IMR-90 (cell line): ENCODE measurements around the gene CBY1. TPM values are rescaled to one million over a fixed set of nuclear protein-coding genes. Genes with fewer than 3 reads are reported as not detected.

Experiments
- ATAC-seq: fragments of 200-7000 bp; cut with Tn5 transposase; 2 replicates; pipeline ENCODE4 v1.9.1; 2020; ENCODE audit warnings: low read depth, mild to moderate bottlenecking, moderate library complexity
- BruUV-seq: library from RNA; stranded (reverse); fragments of 400-500 nt; replicated peaks from 2 replicates; lab custom pipeline; 2021; lab: Mats Ljungman, UMichigan
- CTCF ChIA-PET: fragments of 300-600 bp; formaldehyde crosslinking; extraction: SDS; loops from one replicate; lab custom pipeline; 2021; ENCODE audit warnings: antibody characterized with exemption; lab: Yijun Ruan, JAX
- POLR2A ChIA-PET: fragments of 300-600 bp; sonication (Branson Sonifier 250); formaldehyde crosslinking; loops from one replicate; lab custom pipeline; 2022; ENCODE audit warnings: antibody characterized with exemption; ENCODE audit not compliant: unreplicated experiment; lab: Charles Lee
- DNase-seq: peaks from one replicate; pipeline ENCODE4 v3.0.0; 2013
- H2AFZ ChIP-seq: replicated peaks from 2 replicates; pipeline ENCODE3; 2013; ENCODE audit warnings: low read length, mild to moderate bottlenecking; ENCODE audit not compliant: poor library complexity
- H2AK5ac ChIP-seq: 2 replicates; pipeline ENCODE4 v1.6.1; 2013; ENCODE audit warnings: low read depth, low read length, inconsistent platforms
- H2AK9ac ChIP-seq: replicated peaks from 2 replicates; pipeline ENCODE3; 2013; ENCODE audit warnings: mild to moderate bottlenecking, low read depth, low read length, moderate library complexity; ENCODE audit not compliant: poor library complexity
- H2BK120ac ChIP-seq: 2 replicates; pipeline ENCODE4 v1.6.1; 2013; ENCODE audit warnings: low read depth, low read length, inconsistent platforms
- H2BK15ac ChIP-seq: 3 replicates; pipeline ENCODE4 v1.6.1; 2013; ENCODE audit warnings: low read depth, low read length, inconsistent platforms
- H2BK20ac ChIP-seq: 2 replicates; pipeline ENCODE4 v1.6.1; 2013; ENCODE audit warnings: low read depth, mild to moderate bottlenecking, inconsistent platforms, low read length, moderate library complexity
- H2BK5ac ChIP-seq: 2 replicates; pipeline ENCODE4 v1.6.1; 2013; ENCODE audit warnings: mild to moderate bottlenecking, low read depth, low read length, inconsistent platforms; ENCODE audit not compliant: poor library complexity, severe bottlenecking
- H3K14ac ChIP-seq: replicated peaks from 2 replicates; pipeline ENCODE4 v1.6.1; 2013; ENCODE audit warnings: low read depth, low read length, inconsistent platforms
- H3K18ac ChIP-seq: 2 replicates; pipeline ENCODE4 v1.6.1; 2013; ENCODE audit warnings: low read depth, low read length, control low read depth
- H3K23ac ChIP-seq: 2 replicates; pipeline ENCODE4 v1.6.1; 2013; ENCODE audit warnings: low read depth, low read length, inconsistent platforms
- H3K27ac ChIP-seq: 2 replicates; pipeline ENCODE4 v1.5.1; 2013; ENCODE audit warnings: mild to moderate bottlenecking, control low read depth, low read length; ENCODE audit not compliant: insufficient read depth
- H3K27me3 ChIP-seq: 2 replicates; pipeline ENCODE4 v1.6.1; 2013; ENCODE audit warnings: low read length; ENCODE audit not compliant: control insufficient read depth, insufficient read depth
- H3K36me3 ChIP-seq: 2 replicates; pipeline ENCODE4 v1.6.1; 2013; ENCODE audit warnings: low read length, mixed read lengths; ENCODE audit not compliant: control insufficient read depth, insufficient read depth
- H3K4ac ChIP-seq: 2 replicates; pipeline ENCODE4 v1.6.1; 2013; ENCODE audit warnings: low read depth, low read length, inconsistent platforms
- H3K4me1 ChIP-seq: 2 replicates; pipeline ENCODE4 v1.6.1; 2013; ENCODE audit warnings: low read length, mixed read lengths; ENCODE audit not compliant: control insufficient read depth, insufficient read depth
- H3K4me2 ChIP-seq: 2 replicates; pipeline ENCODE4 v1.6.1; 2013; ENCODE audit warnings: low read depth, mild to moderate bottlenecking, control low read depth, low read length, moderate library complexity
- H3K4me3 ChIP-seq: 2 replicates; pipeline ENCODE4 v1.5.1; 2013; ENCODE audit warnings: low read depth, mild to moderate bottlenecking, control low read depth, low read length, moderate library complexity; ENCODE audit not compliant: insufficient read depth
- H3K56ac ChIP-seq: 2 replicates; pipeline ENCODE4 v1.6.1; 2013; ENCODE audit warnings: low read length, inconsistent platforms; ENCODE audit not compliant: insufficient read depth; ENCODE audit errors: extremely low read depth
- H3K79me1 ChIP-seq, 2 experiments: 2 replicates each; pipeline ENCODE4 v1.6.1; 2013; ENCODE audit warnings: low read length in 2 of 2, inconsistent platforms in 1 of 2, low read depth in 1 of 2
- H3K9ac ChIP-seq: 2 replicates; pipeline ENCODE4 v1.6.1; 2013; ENCODE audit warnings: low read depth, low read length, control low read depth
- H3K9me1 ChIP-seq: 2 replicates; pipeline ENCODE4 v1.6.1; 2013; ENCODE audit warnings: low read length, inconsistent platforms; ENCODE audit not compliant: insufficient read depth
- H3K9me3 ChIP-seq: 2 replicates; pipeline ENCODE4 v1.6.1; 2013; ENCODE audit warnings: low read length; ENCODE audit not compliant: control insufficient read depth, insufficient read depth
- H4K20me1 ChIP-seq: 2 replicates; pipeline ENCODE4 v1.6.1; 2013; ENCODE audit warnings: low read length, inconsistent platforms; ENCODE audit not compliant: insufficient read depth
- H4K5ac ChIP-seq: 2 replicates; pipeline ENCODE4 v1.6.1; 2013; ENCODE audit warnings: mild to moderate bottlenecking, low read depth, low read length, control low read depth
- H4K8ac ChIP-seq, 2 experiments: 2 replicates each; pipeline ENCODE4 v1.6.1; 2013; ENCODE audit warnings: low read depth in 2 of 2, low read length in 2 of 2, control low read depth in 1 of 2, inconsistent platforms in 1 of 2
- H4K91ac ChIP-seq: 2 replicates; pipeline ENCODE4 v1.6.1; 2013; ENCODE audit warnings: low read depth, low read length, inconsistent platforms; ENCODE audit not compliant: insufficient read depth
- BHLHE40 ChIP-seq: fragments of 150-350 bp; IDR thresholded peaks from 2 replicates; pipeline ENCODE4 v1.6.1; 2016; ENCODE audit warnings: mild to moderate bottlenecking, low read depth, low read length
- CEBPB ChIP-seq: IDR thresholded peaks from 2 replicates; pipeline ENCODE4 v1.6.1; 2012; ENCODE audit warnings: low read depth, low read length, improper control_type of control experiment
- CHD1 ChIP-seq: IDR thresholded peaks from 2 replicates; pipeline ENCODE4 v1.6.1; 2012; ENCODE audit warnings: low read depth, low read length, improper control_type of control experiment
- FOS ChIP-seq: fragments of 150-350 bp; IDR thresholded peaks from 2 replicates; pipeline ENCODE4 v1.6.1; 2016; ENCODE audit warnings: low read depth, low read length
- MAFK ChIP-seq: IDR thresholded peaks from 2 replicates; pipeline ENCODE4 v1.6.1; 2012; ENCODE audit warnings: low read depth, low read length, improper control_type of control experiment
- MAZ ChIP-seq: IDR thresholded peaks from 2 replicates; pipeline ENCODE4 v1.6.1; 2012; ENCODE audit warnings: low read depth, mild to moderate bottlenecking, low read length, improper control_type of control experiment, moderate library complexity, borderline replicate concordance
- MXI1 ChIP-seq: IDR thresholded peaks from 2 replicates; pipeline ENCODE4 v1.6.1; 2012; ENCODE audit warnings: low read depth, mild to moderate bottlenecking, low read length, moderate library complexity, borderline replicate concordance
- NFE2L2 ChIP-seq: fragments of 150-350 bp; IDR thresholded peaks from 2 replicates; pipeline ENCODE4 v1.6.1; 2016; ENCODE audit warnings: low read depth, mild to moderate bottlenecking, low read length
- POLR2A ChIP-seq: IDR thresholded peaks from 2 replicates; pipeline ENCODE4 v1.6.1; 2012; ENCODE audit warnings: mild to moderate bottlenecking, low read depth, low read length
- RAD21 ChIP-seq: IDR thresholded peaks from 2 replicates; pipeline ENCODE4 v1.6.1; 2012; ENCODE audit warnings: low read length, improper control_type of control experiment
- RCOR1 ChIP-seq: IDR thresholded peaks from 2 replicates; pipeline ENCODE4 v1.6.1; 2012; ENCODE audit warnings: mild to moderate bottlenecking, low read length, improper control_type of control experiment; ENCODE audit not compliant: insufficient replicate concordance
- RFX5 ChIP-seq: IDR thresholded peaks from 2 replicates; pipeline ENCODE4 v1.8.0; 2012; ENCODE audit warnings: low read depth, mild to moderate bottlenecking, low read length, moderate library complexity
- SMC3 ChIP-seq: fragments of 150-350 bp; IDR thresholded peaks from 2 replicates; pipeline ENCODE4 v1.6.1; 2016; ENCODE audit warnings: low read depth, mild to moderate bottlenecking, antibody characterized with exemption, low read length, moderate library complexity
- WGBS, 2 experiments: methylation state at CpG; one replicate each; pipeline versions ENCODE4 v1.1.5 to v1.1.7; 2013; ENCODE audit warnings: missing lambda C conversion rate in 2 of 2; ENCODE audit not compliant: insufficient read length in 1 of 2; ENCODE audit errors: extremely low coverage in 2 of 2; 5-methylcytosine and 5-hydroxymethylcytosine counted together
- dilution Hi-C: fragments of 300-500 bp; cut with HindIII; formaldehyde crosslinking; loops from one replicate; pipeline ENCODE4 v1.14.3; 2018; ENCODE audit warnings: low sequenced_read_pairs; ENCODE audit not compliant: unreplicated experiment
- in situ Hi-C: fragments of 300-500 bp; cut with MboI; formaldehyde crosslinking; loops from 3 replicates; pipeline ENCODE4 v1.14.3; 2019; ENCODE audit warnings: low sequenced_read_pairs, inconsistent platforms, mixed read lengths
- intact Hi-C: fragments of 100-400 bp; cut with micrococcal nuclease; formaldehyde crosslinking; loops from 2 replicates; pipeline ENCODE4 v1.10.0; 2022
- polyA plus RNA-seq, 3 experiments: library from polyadenylated mRNA; depleted of rRNA; stranded (reverse); fragments of >200 nt; gene quantifications; 2 replicates each; pipeline ENCODE4 v1.2.3, GENCODE V29; 2012; ENCODE audit warnings: low replicate concordance in 1 of 3
- total RNA-seq: library from RNA; depleted of rRNA; stranded (reverse); fragments of >200 nt; gene quantifications from 2 replicates; pipeline ENCODE4 v1.2.3, GENCODE V29; 2012
- TF ChIP-seq, protein P1 (sequence below): fragments of 150-350 bp; IDR thresholded peaks from 2 replicates; pipeline ENCODE4 v1.6.1; 2016; ENCODE audit warnings: low read depth, mild to moderate bottlenecking, low read length, moderate library complexity, borderline replicate concordance
- TF ChIP-seq, protein P2 (sequence below): fragments of 150-350 bp; IDR thresholded peaks from 2 replicates; pipeline ENCODE4 v1.6.1; 2017; ENCODE audit warnings: mild to moderate bottlenecking, antibody characterized with exemption, low read length, low read depth

Gene CBY1
- total and polyA plus RNA-seq, 2 of the 4 experiments (the other 2 are of a cell fraction): 13.8 to 30.0 TPM

DNA sequence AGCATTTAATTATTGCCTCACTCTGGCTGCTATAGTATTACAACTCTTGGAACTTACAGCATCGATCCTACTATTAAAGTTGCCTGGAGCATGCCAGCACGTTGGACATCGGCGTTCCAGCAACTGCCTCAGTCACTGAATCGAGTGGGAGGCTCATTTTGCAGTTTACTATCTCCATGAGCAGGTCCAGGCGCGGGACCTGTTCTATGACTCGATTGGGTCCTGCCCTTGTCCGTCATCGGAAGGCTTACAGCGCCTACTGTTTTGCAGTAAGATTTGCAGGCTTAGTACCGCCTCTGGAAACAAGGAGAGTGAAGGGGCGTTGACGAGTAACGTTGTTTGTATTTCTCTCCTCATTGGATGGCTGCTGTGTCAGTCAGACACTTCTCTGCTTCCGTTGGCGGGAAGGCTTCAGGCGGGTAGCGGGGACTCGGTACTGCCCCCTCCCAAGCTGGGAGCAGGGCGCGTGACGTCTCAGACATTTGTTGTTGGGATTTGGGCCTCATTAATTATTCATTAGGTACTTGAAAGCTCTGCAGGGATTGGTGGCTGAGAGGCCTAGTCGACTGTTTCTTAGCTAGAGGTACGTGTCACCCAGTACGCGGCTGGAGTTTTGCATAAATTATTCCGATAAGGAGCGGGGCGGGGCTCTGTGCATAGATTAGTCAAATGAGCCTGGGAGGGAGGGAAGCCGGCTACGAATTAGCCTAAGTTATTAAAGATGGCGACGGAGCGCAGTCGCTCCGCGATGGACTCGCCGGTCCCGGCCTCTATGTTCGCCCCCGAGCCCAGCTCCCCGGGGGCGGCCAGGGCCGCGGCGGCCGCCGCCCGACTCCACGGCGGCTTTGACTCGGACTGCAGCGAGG is 49.0 kb downstream of the CBY1 start, which contains the start of gene GTPBP1:
TSS of gene GTPBP1 (plus strand) at position 710 of the 866 bp plus-strand sequence. CDS start at position 722, 12 bp downstream.
- intact Hi-C loops: loop anchor here (10.0 kb wide), 1 partner anchor 651 kb away; the partner anchor contains the start of gene PICK1
- no peak within 1 kb of the TSS for H2BK20ac ChIP-seq
- DNase-seq (peak; percentile 100), ATAC-seq (peak; percentile 87)
- dilution Hi-C loops: no loop called here
- 0 out of 3 replicates have a peak within 1 kb of the TSS, but pooled peaks have one; percentile 29 for H2BK15ac ChIP-seq
- H3K9me1 ChIP-seq: peaks cover 22% of the 10 kb centered on the region
- peak within 1 kb of the TSS; percentile 91 for H3K4ac ChIP-seq
- WGBS, 2 experiments: 0% methylated on average over 35 of the region's 55 CpGs; no CpG with 5 or more reads in 1 of the 2 experiments
- peak within 1 kb of the TSS; percentile 99 for H3K23ac ChIP-seq
- no peak within 1 kb of the TSS for H2BK120ac ChIP-seq
- peak within 1 kb of the TSS; percentile 21; the same call in 1 of the 2 replicates for H3K18ac ChIP-seq
- POLR2A ChIA-PET: no interaction called here
- no peaks in the 10 kb centered on the region for H3K27me3 ChIP-seq
- peak within 1 kb of the TSS; percentile 60 for H2AK5ac ChIP-seq
- peak within 1 kb of the TSS; percentile 72 for H3K27ac ChIP-seq
- peak within 1 kb of the TSS; percentile 92 for H3K4me2 ChIP-seq
- H4K8ac ChIP-seq: peak within 1 kb of the TSS in 1 of 2 experiments; percentile 48; a peak in 1 of 4 replicates
- no TSS peak for BruUV-seq
- peak within 1 kb of the TSS; percentile 75 for H3K56ac ChIP-seq
- peak within 1 kb of the TSS; percentile 53; the same call in 1 of the 2 replicates for H4K91ac ChIP-seq
- H3K9me3 ChIP-seq: no peaks in the 10 kb centered on the region
- H2BK5ac ChIP-seq: peak within 1 kb of the TSS; percentile 77
- peaks cover 1% of the 10 kb centered on the region; the same call in 1 of the 2 replicates for H3K36me3 ChIP-seq
- CTCF ChIA-PET: interaction anchor here (1.5 kb wide), 1 partner anchor 13 kb away, joined by 3 read pairs; no protein-coding TSS in a partner anchor
- H4K20me1 ChIP-seq: peaks cover 41% of the 10 kb centered on the region
- in situ Hi-C loops: no loop called here
- H2AFZ ChIP-seq: peak within 1 kb of the TSS; percentile 93
- H3K4me3 ChIP-seq: peak within 1 kb of the TSS; percentile 69
- peak within 1 kb of the TSS; percentile 87 for H3K14ac ChIP-seq
- peaks cover 2 to 51% of the 10 kb centered on the region in 2 experiments; a peak in 2 of 4 replicates for H3K79me1 ChIP-seq
- peaks cover 8% of the 10 kb centered on the region for H3K4me1 ChIP-seq
- peak within 1 kb of the TSS; percentile 34; the same call in 1 of the 2 replicates for H4K5ac ChIP-seq
- peak within 1 kb of the TSS; percentile 97 for H2AK9ac ChIP-seq
- H3K9ac ChIP-seq: peak within 1 kb of the TSS; percentile 64
- TF ChIP-seq BHLHE40 (no peak), NFE2L2 (no peak), RFX5 (peak; percentile 66; the same call in 1 of the 2 replicates), CHD1 (peak; percentile 94; the same call in 1 of the 2 replicates), MAFK (peak; percentile 85), FOS (no peak; the same call in 1 of the 2 replicates), RAD21 (no peak), MAZ (peak; percentile 94; the same call in 1 of the 2 replicates), SMC3 (no peak), RCOR1 (no peak), CEBPB (peak; percentile 71), MXI1 (no peak), POLR2A (peak; percentile 91)
- TF ChIP-seq, protein P1, sequence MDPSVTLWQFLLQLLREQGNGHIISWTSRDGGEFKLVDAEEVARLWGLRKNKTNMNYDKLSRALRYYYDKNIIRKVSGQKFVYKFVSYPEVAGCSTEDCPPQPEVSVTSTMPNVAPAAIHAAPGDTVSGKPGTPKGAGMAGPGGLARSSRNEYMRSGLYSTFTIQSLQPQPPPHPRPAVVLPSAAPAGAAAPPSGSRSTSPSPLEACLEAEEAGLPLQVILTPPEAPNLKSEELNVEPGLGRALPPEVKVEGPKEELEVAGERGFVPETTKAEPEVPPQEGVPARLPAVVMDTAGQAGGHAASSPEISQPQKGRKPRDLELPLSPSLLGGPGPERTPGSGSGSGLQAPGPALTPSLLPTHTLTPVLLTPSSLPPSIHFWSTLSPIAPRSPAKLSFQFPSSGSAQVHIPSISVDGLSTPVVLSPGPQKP: no peak
- TF ChIP-seq, protein P2, sequence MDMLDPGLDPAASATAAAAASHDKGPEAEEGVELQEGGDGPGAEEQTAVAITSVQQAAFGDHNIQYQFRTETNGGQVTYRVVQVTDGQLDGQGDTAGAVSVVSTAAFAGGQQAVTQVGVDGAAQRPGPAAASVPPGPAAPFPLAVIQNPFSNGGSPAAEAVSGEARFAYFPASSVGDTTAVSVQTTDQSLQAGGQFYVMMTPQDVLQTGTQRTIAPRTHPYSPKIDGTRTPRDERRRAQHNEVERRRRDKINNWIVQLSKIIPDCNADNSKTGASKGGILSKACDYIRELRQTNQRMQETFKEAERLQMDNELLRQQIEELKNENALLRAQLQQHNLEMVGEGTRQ: peak; percentile 82
